Measurements from ENCODE around the gene CLDN6. TPM values are rescaled to one million over a fixed set of nuclear protein-coding genes. Genes with fewer than 3 reads are reported as not detected.

Gene CLDN6
- total and polyA plus RNA-seq, 2 of the 13 experiments (the other 11 are each of a cell fraction or from before 2014, with no cell fraction given), result 5.9 to 7.6 TPM

DNA sequence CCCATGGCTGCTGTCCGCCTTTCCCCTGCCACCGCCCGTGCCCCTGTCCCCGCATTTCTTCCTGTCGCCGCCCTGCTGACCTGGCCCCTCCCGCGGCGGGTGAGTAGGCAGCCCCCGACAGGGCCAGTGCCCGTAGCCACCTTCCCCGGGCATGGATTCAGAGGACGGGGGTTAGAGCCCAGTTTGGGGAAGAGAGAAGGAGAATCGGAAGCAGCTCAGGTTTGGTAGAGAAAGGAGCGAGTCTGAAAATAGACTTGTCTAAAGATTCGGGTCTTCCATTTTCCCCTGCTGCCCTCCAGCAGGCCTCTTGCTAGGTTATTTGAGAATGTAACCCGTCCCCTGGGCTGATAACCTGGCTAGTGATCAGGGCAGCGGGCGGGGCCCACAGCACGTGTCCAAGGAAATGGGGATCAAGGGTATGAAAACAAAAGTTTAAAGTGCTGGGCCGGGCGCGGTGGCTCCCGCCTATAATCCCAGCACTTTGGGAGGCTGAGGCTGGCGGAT, 13.2 kb downstream of the CLDN6 start (continued):
- TF ChIP-seq, protein P1, sequence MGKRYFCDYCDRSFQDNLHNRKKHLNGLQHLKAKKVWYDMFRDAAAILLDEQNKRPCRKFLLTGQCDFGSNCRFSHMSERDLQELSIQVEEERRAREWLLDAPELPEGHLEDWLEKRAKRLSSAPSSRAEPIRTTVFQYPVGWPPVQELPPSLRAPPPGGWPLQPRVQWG (CRISPR knock-in tag; IDR thresholded peaks at IDR 0.05; ENCODE audit: borderline replicate concordance, low read depth), result no peak
- TF ChIP-seq FOXO1 (CRISPR knock-in tag; IDR thresholded peaks at IDR 0.05) (0 out of 2 replicates have a peak, but pooled peaks have one; percentile 17), HOXA7 (CRISPR knock-in tag; IDR thresholded peaks at IDR 0.05) (no peak), REPIN1 (CRISPR knock-in tag; IDR thresholded peaks at IDR 0.05; ENCODE audit: borderline replicate concordance, low read depth) (0 out of 2 replicates have a peak, but pooled peaks have one; percentile 23), ZNF674 (CRISPR knock-in tag; IDR thresholded peaks at IDR 0.05; ENCODE audit: low read depth) (no peak), POLR2AphosphoS5 (IDR thresholded peaks at IDR 0.05; ENCODE audit: low read depth, low read length) (peak; percentile 59), HIC2 (CRISPR knock-in tag; IDR thresholded peaks at IDR 0.05; ENCODE audit: low read depth) (peak; percentile 46; the same call in 1 of the 2 replicates), MXD1 (CRISPR knock-in tag; IDR thresholded peaks at IDR 0.05) (no peak), ZNF737 (CRISPR knock-in tag; IDR thresholded peaks at IDR 0.05; ENCODE audit: borderline replicate concordance) (no peak), ZNF777 (CRISPR knock-in tag; IDR thresholded peaks at IDR 0.05) (0 out of 2 replicates have a peak, but pooled peaks have one; percentile 23)
